Uterus (tissue), 4 donors: ENCODE measurements around the gene DDA1. TPM values are rescaled to one million over a fixed set of nuclear protein-coding genes. Genes with fewer than 3 reads are reported as not detected.

Source experiments
- DNase-seq, 2 donors: peaks; one replicate each; pipeline ENCODE4 v3.0.0-alpha.2; 2019 to 2020
- H3K27ac ChIP-seq, 2 donors: fragments of 200-600 bp; sonication (generic); 1 replicate in 1 of 2; 2 replicates in 1 of 2; pipeline ENCODE4 v1.5.1; 2016 to 2018
- H3K27me3 ChIP-seq, 2 donors: fragments of 200-600 bp; sonication (generic); one replicate each; pipeline ENCODE4 v1.5.1; 2018 to 2019; ENCODE audit warnings: control low read depth in 1 of 2
- H3K36me3 ChIP-seq, 2 donors: fragments of 200-600 bp; sonication (generic); one replicate each; pipeline ENCODE4 v1.5.1; 2019; ENCODE audit warnings: control low read depth in 1 of 2
- H3K4me1 ChIP-seq, 2 donors: fragments of 200-600 bp; sonication (generic); one replicate each; pipeline ENCODE4 v1.5.1; 2018 to 2019; ENCODE audit warnings: control low read depth in 1 of 2
- H3K4me3 ChIP-seq, 2 donors: fragments of 200-600 bp; sonication (generic); 1 replicate in 1 of 2; 2 replicates in 1 of 2; pipeline ENCODE4 v1.5.1; 2018 to 2019; ENCODE audit warnings: mild to moderate bottlenecking in 1 of 2
- H3K9me3 ChIP-seq, 2 donors: fragments of 200-600 bp; sonication (generic); one replicate each; pipeline ENCODE4 v1.5.1; 2019; ENCODE audit warnings: control low read depth in 1 of 2
- POLR2A ChIP-seq, 2 donors: fragments of 450-650 bp; IDR thresholded peaks; one replicate each; pipeline ENCODE4 v1.6.1; 2016; ENCODE audit warnings: antibody characterized with exemption in 2 of 2, mild to moderate bottlenecking in 1 of 2, moderate library complexity in 1 of 2
- intact Hi-C: fragments of 100-400 bp; cut with DNase I; formaldehyde crosslinking; loops from one replicate; pipeline ENCODE4 v1.15.1; 2023; ENCODE audit warnings: low total_unique reads
- total RNA-seq, 4 donors: library from RNA; depleted of rRNA in 3 of 4; stranded (reverse); fragments of >200 nt in 3 of 4; gene quantifications; one replicate each; pipeline versions ENCODE4 v1.1.0 to v1.2.4, GENCODE V29; 2014 to 2023
- TF ChIP-seq, protein P1 (sequence below), 4 experiments: fragments of 200-600 bp in 2 of 4; fragments of 450-650 bp in 2 of 4; sonication (generic) in 2 of 4; IDR thresholded peaks; one replicate each; pipeline ENCODE4 v1.5.1; 2016 to 2019; ENCODE audit warnings: antibody characterized with exemption in 4 of 4, mild to moderate bottlenecking in 2 of 4, moderate library complexity in 1 of 4
- donor health status: DM: yes; HTN: yes; CAD: no.

Gene DDA1
- total RNA-seq, 4 donors from 2014 or later = 2.8 to 22.2 (median 8.9) TPM

- peak overlapping the region; percentile 15 to 21 for H3K4me3 ChIP-seq
- TF ChIP-seq, protein P1, sequence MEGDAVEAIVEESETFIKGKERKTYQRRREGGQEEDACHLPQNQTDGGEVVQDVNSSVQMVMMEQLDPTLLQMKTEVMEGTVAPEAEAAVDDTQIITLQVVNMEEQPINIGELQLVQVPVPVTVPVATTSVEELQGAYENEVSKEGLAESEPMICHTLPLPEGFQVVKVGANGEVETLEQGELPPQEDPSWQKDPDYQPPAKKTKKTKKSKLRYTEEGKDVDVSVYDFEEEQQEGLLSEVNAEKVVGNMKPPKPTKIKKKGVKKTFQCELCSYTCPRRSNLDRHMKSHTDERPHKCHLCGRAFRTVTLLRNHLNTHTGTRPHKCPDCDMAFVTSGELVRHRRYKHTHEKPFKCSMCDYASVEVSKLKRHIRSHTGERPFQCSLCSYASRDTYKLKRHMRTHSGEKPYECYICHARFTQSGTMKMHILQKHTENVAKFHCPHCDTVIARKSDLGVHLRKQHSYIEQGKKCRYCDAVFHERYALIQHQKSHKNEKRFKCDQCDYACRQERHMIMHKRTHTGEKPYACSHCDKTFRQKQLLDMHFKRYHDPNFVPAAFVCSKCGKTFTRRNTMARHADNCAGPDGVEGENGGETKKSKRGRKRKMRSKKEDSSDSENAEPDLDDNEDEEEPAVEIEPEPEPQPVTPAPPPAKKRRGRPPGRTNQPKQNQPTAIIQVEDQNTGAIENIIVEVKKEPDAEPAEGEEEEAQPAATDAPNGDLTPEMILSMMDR (IDR thresholded peaks at IDR 0.05) = no peak
Observed at GRCh38 chr19:17263712-17264640, 45.4 kb upstream of the DDA1 start.

GRCh38 chr19:17264641-17264979, 44.8 kb upstream of the DDA1 start, which contains the start of gene USHBP1:
TSS of gene USHBP1 (minus strand) at chr19:17264745. CDS start at chr19:17264299, 446 bp downstream.
- peak in 1 of 2 donors; percentile 63 for DNase-seq
- H3K27me3 ChIP-seq = no peaks in the 10 kb centered on the region
- TF ChIP-seq, protein P1 (IDR thresholded peaks at IDR 0.05) = no peak
- peak; percentile 30 to 46 for TF ChIP-seq POLR2A (IDR thresholded peaks at IDR 0.05)
- no peaks in the 10 kb centered on the region for H3K9me3 ChIP-seq
- H3K27ac ChIP-seq = peak within 1 kb of the TSS; percentile 40 to 79
- no peaks in the 10 kb centered on the region for H3K36me3 ChIP-seq
- peaks cover 0 to 6% of the 10 kb centered on the region in 2 donors for H3K4me1 ChIP-seq
- H3K4me3 ChIP-seq = peak within 1 kb of the TSS; percentile 15 to 21
- intact Hi-C loops = no loop called here

More at GRCh38 chr19:17263712-17264640, 45.4 kb upstream of the DDA1 start:
- peak overlapping the region; percentile 37 to 79 for H3K27ac ChIP-seq
- no peaks in the 10 kb centered on the region for H3K36me3 ChIP-seq
- no peak for DNase-seq
- H3K9me3 ChIP-seq = no peaks in the 10 kb centered on the region
- intact Hi-C loops = no loop called here
- H3K4me1 ChIP-seq = peaks cover 0 to 6% of the 10 kb centered on the region in 2 donors
- no peaks in the 10 kb centered on the region for H3K27me3 ChIP-seq

- no peak overlapping the region for H3K4me3 ChIP-seq
- no peaks in the 10 kb centered on the region for H3K36me3 ChIP-seq
- DNase-seq = no peak
- H3K4me1 ChIP-seq = peaks cover 0 to 6% of the 10 kb centered on the region in 2 donors
- no peak overlapping the region for H3K27ac ChIP-seq
- H3K9me3 ChIP-seq = no peaks in the 10 kb centered on the region
- H3K27me3 ChIP-seq = no peaks in the 10 kb centered on the region
- TF ChIP-seq, protein P1 (IDR thresholded peaks at IDR 0.05) = no peak
- no peak for TF ChIP-seq POLR2A (IDR thresholded peaks at IDR 0.05)
- intact Hi-C loops = no loop called here
Observed at GRCh38 chr19:17266026-17266425, 43.3 kb upstream of the DDA1 start.

- H3K4me1 ChIP-seq = peaks cover 0 to 6% of the 10 kb centered on the region in 2 donors
- intact Hi-C loops = no loop called here
- no peaks in the 10 kb centered on the region for H3K9me3 ChIP-seq
- H3K27ac ChIP-seq = peak overlapping the region; percentile 43 to 68
- no peaks in the 10 kb centered on the region for H3K27me3 ChIP-seq
- TF ChIP-seq, protein P1 (IDR thresholded peaks at IDR 0.05) = no peak
- no peak for TF ChIP-seq POLR2A (IDR thresholded peaks at IDR 0.05)
- no peaks in the 10 kb centered on the region for H3K36me3 ChIP-seq
- H3K4me3 ChIP-seq = no peak overlapping the region
- no peak for DNase-seq
Observed at GRCh38 chr19:17266589-17266974, 42.8 kb upstream of the DDA1 start.
